Measurements from ENCODE around the gene ZNF133.

ZNF133 gene

DNA sequence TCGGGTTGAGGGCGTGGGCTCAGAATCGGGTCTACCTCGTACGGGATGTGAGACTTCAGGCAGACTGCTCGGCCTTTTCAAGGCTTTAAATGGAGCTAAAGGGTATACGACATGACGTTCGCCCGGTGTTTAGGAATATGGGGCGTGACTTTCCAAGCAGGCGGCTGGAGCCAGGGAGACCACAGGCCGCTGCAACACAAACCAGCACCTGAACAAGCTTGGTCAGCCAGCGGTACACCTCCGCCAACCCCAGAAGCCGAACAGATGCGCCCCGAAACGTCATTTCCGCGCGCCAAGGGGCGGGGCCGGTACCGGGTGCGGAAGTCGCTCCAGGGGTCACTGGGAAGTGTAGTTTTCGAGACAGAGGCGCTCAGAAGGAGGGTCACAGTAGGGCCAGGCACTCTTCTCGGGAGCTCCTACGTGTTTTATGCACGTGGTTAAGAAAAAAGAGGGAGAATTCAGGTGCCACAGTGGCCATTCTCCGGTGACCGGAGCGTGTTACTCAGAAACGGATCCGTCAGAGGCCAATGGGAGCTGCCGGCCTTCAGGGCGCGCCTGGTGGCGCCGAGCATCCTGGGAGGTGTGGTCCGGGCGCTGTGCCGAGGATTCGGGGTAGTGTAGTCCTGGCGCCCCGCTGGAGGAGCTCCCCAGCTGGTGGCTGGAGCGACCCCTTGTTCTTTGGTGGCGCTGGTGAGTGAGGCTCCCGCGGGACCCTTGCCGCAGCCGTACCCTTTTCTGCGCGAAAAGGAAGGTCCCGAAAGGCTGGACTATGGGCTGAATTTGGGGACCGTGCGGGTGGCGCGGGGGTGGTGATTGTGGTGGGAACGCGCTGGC, at the start of gene ZNF133 (continued):
- TF ChIP-seq GLI4 (tag by site-specific recombination; IDR thresholded peaks at IDR 0.05) = no peak
- no peak for TF ChIP-seq ZNF623 (tag by site-specific recombination; IDR thresholded peaks at IDR 0.05)
- no peak for TF ChIP-seq ZNF23 (tag by site-specific recombination; IDR thresholded peaks at IDR 0.05; ENCODE audit: borderline replicate concordance)
- TF ChIP-seq, protein P1, sequence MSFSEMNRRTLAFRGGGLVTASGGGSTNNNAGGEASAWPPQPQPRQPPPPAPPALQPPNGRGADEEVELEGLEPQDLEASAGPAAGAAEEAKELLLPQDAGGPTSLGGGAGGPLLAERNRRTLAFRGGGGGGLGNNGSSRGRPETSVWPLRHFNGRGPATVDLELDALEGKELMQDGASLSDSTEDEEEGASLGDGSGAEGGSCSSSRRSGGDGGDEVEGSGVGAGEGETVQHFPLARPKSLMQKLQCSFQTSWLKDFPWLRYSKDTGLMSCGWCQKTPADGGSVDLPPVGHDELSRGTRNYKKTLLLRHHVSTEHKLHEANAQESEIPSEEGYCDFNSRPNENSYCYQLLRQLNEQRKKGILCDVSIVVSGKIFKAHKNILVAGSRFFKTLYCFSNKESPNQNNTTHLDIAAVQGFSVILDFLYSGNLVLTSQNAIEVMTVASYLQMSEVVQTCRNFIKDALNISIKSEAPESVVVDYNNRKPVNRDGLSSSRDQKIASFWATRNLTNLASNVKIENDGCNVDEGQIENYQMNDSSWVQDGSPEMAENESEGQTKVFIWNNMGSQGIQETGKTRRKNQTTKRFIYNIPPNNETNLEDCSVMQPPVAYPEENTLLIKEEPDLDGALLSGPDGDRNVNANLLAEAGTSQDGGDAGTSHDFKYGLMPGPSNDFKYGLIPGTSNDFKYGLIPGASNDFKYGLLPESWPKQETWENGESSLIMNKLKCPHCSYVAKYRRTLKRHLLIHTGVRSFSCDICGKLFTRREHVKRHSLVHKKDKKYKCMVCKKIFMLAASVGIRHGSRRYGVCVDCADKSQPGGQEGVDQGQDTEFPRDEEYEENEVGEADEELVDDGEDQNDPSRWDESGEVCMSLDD (tag by site-specific recombination; IDR thresholded peaks at IDR 0.05) = peak; percentile 90
- no peak for TF ChIP-seq ZNF157 (tag by site-specific recombination; IDR thresholded peaks at IDR 0.05)
- TF ChIP-seq, protein P2, sequence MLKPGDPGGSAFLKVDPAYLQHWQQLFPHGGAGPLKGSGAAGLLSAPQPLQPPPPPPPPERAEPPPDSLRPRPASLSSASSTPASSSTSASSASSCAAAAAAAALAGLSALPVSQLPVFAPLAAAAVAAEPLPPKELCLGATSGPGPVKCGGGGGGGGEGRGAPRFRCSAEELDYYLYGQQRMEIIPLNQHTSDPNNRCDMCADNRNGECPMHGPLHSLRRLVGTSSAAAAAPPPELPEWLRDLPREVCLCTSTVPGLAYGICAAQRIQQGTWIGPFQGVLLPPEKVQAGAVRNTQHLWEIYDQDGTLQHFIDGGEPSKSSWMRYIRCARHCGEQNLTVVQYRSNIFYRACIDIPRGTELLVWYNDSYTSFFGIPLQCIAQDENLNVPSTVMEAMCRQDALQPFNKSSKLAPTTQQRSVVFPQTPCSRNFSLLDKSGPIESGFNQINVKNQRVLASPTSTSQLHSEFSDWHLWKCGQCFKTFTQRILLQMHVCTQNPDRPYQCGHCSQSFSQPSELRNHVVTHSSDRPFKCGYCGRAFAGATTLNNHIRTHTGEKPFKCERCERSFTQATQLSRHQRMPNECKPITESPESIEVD (tag by site-specific recombination; IDR thresholded peaks at IDR 0.05) = no peak
- no peak for TF ChIP-seq HOXA7 (CRISPR knock-in tag; IDR thresholded peaks at IDR 0.05; ENCODE audit: borderline replicate concordance)
- TF ChIP-seq ZNF19 (tag by site-specific recombination; IDR thresholded peaks at IDR 0.05; ENCODE audit: low read depth) = no peak
- TF ChIP-seq ZNF596 (tag by site-specific recombination; IDR thresholded peaks at IDR 0.05) = no peak
- TF ChIP-seq, protein P3, sequence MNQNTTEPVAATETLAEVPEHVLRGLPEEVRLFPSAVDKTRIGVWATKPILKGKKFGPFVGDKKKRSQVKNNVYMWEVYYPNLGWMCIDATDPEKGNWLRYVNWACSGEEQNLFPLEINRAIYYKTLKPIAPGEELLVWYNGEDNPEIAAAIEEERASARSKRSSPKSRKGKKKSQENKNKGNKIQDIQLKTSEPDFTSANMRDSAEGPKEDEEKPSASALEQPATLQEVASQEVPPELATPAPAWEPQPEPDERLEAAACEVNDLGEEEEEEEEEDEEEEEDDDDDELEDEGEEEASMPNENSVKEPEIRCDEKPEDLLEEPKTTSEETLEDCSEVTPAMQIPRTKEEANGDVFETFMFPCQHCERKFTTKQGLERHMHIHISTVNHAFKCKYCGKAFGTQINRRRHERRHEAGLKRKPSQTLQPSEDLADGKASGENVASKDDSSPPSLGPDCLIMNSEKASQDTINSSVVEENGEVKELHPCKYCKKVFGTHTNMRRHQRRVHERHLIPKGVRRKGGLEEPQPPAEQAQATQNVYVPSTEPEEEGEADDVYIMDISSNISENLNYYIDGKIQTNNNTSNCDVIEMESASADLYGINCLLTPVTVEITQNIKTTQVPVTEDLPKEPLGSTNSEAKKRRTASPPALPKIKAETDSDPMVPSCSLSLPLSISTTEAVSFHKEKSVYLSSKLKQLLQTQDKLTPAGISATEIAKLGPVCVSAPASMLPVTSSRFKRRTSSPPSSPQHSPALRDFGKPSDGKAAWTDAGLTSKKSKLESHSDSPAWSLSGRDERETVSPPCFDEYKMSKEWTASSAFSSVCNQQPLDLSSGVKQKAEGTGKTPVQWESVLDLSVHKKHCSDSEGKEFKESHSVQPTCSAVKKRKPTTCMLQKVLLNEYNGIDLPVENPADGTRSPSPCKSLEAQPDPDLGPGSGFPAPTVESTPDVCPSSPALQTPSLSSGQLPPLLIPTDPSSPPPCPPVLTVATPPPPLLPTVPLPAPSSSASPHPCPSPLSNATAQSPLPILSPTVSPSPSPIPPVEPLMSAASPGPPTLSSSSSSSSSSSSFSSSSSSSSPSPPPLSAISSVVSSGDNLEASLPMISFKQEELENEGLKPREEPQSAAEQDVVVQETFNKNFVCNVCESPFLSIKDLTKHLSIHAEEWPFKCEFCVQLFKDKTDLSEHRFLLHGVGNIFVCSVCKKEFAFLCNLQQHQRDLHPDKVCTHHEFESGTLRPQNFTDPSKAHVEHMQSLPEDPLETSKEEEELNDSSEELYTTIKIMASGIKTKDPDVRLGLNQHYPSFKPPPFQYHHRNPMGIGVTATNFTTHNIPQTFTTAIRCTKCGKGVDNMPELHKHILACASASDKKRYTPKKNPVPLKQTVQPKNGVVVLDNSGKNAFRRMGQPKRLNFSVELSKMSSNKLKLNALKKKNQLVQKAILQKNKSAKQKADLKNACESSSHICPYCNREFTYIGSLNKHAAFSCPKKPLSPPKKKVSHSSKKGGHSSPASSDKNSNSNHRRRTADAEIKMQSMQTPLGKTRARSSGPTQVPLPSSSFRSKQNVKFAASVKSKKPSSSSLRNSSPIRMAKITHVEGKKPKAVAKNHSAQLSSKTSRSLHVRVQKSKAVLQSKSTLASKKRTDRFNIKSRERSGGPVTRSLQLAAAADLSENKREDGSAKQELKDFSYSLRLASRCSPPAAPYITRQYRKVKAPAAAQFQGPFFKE (tag by site-specific recombination; IDR thresholded peaks at IDR 0.05; ENCODE audit: borderline replicate concordance) = no peak
- TF ChIP-seq ZNF558 (tag by site-specific recombination; IDR thresholded peaks at IDR 0.05) = peak; percentile 49; the same call in 1 of the 2 replicates
- no peak for TF ChIP-seq ZNF114 (tag by site-specific recombination; IDR thresholded peaks at IDR 0.05)
- TF ChIP-seq, protein P4, sequence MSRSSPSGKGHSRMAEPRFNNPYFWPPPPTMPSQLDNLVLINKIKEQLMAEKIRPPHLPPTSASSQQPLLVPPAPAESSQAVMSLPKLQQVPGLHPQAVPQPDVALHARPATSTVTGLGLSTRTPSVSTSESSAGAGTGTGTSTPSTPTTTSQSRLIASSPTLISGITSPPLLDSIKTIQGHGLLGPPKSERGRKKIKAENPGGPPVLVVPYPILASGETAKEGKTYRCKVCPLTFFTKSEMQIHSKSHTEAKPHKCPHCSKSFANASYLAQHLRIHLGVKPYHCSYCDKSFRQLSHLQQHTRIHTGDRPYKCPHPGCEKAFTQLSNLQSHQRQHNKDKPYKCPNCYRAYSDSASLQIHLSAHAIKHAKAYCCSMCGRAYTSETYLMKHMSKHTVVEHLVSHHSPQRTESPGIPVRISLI (tag by site-specific recombination; IDR thresholded peaks at IDR 0.05) = no peak
- TF ChIP-seq ZNF175 (tag by site-specific recombination; IDR thresholded peaks at IDR 0.05) = no peak
- TF ChIP-seq ZEB2 (tag by site-specific recombination; IDR thresholded peaks at IDR 0.05) = peak; percentile 86; the same call in 1 of the 2 replicates
- no peak for TF ChIP-seq ZNF16 (tag by site-specific recombination; IDR thresholded peaks at IDR 0.05; ENCODE audit: low read depth)
- TF ChIP-seq, protein P5, sequence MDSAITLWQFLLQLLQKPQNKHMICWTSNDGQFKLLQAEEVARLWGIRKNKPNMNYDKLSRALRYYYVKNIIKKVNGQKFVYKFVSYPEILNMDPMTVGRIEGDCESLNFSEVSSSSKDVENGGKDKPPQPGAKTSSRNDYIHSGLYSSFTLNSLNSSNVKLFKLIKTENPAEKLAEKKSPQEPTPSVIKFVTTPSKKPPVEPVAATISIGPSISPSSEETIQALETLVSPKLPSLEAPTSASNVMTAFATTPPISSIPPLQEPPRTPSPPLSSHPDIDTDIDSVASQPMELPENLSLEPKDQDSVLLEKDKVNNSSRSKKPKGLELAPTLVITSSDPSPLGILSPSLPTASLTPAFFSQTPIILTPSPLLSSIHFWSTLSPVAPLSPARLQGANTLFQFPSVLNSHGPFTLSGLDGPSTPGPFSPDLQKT (IDR thresholded peaks at IDR 0.05; ENCODE audit: borderline replicate concordance, low read depth, low read length) = no peak
- TF ChIP-seq ZBTB26 (tag by site-specific recombination; optimal IDR thresholded peaks at IDR 0.05) = peak; percentile 85
- peak; percentile 96 for TF ChIP-seq CTCF (tag by site-specific recombination; IDR thresholded peaks at IDR 0.05)
- TF ChIP-seq KLF1 (tag by site-specific recombination; IDR thresholded peaks at IDR 0.05) = peak; percentile 90
- no peak for TF ChIP-seq ZNF423 (tag by site-specific recombination; IDR thresholded peaks at IDR 0.05)
- TF ChIP-seq ZNF366 (tag by site-specific recombination; conservative IDR thresholded peaks at IDR 0.05) = no peak
- no peak for TF ChIP-seq ZNF510 (tag by site-specific recombination; IDR thresholded peaks at IDR 0.05; ENCODE audit: insufficient replicate concordance)

All from HEK293 (cell line).